Measurements from ENCODE around the gene HUNK. TPM values are rescaled to one million over a fixed set of nuclear protein-coding genes. Genes with fewer than 3 reads are reported as not detected.

Gene HUNK
- total RNA-seq, 1 donor from 2014 or later = 3.1 TPM

GRCh38 chr21:31918250-31918775, 45.5 kb downstream of the HUNK start:
- no peaks in the 10 kb centered on the region for H3K27me3 ChIP-seq (ENCODE audit: control insufficient read depth, insufficient read depth, low read length)
- no peaks in the 10 kb centered on the region for H3K36me3 ChIP-seq (ENCODE audit: control insufficient read depth, insufficient read depth, low read length)
- DNase-seq (ENCODE audit: low read depth) = no peak
- H3K4me3 ChIP-seq (ENCODE audit: low read depth, low read length) = no peak overlapping the region
- no peak for TF ChIP-seq CTCF (IDR thresholded peaks at IDR 0.05; ENCODE audit: insufficient read depth, low read length, poor library complexity, severe bottlenecking)

GRCh38 chr21:31920275-31920674, 47.5 kb downstream of the HUNK start:
- Histone ChIP-seq H3K27me3 (ENCODE audit: control insufficient read depth, insufficient read depth, low read length) (no peaks in the 10 kb centered on the region), H3K4me3 (ENCODE audit: low read depth, low read length) (no peak overlapping the region), H3K36me3 (ENCODE audit: control insufficient read depth, insufficient read depth, low read length) (no peaks in the 10 kb centered on the region)

GRCh38 chr21:31921079-31921478, 48.3 kb downstream of the HUNK start:
- no peaks in the 10 kb centered on the region for H3K27me3 ChIP-seq (ENCODE audit: control insufficient read depth, insufficient read depth, low read length)
- TF ChIP-seq CTCF (IDR thresholded peaks at IDR 0.05; ENCODE audit: insufficient read depth, low read length, poor library complexity, severe bottlenecking) = no peak
- H3K36me3 ChIP-seq (ENCODE audit: control insufficient read depth, insufficient read depth, low read length) = no peaks in the 10 kb centered on the region
- H3K4me3 ChIP-seq (ENCODE audit: low read depth, low read length) = no peak overlapping the region
- no peak for DNase-seq (ENCODE audit: low read depth)

More at GRCh38 chr21:31920275-31920674, 47.5 kb downstream of the HUNK start:
- TF ChIP-seq CTCF (IDR thresholded peaks at IDR 0.05; ENCODE audit: insufficient read depth, low read length, poor library complexity, severe bottlenecking) = no peak
- DNase-seq (ENCODE audit: low read depth) = no peak

GRCh38 chr21:31922881-31923280, 50.1 kb downstream of the HUNK start:
- DNase-seq (ENCODE audit: low read depth) = no peak
- Histone ChIP-seq H3K4me3 (ENCODE audit: low read depth, low read length) (no peak overlapping the region), H3K27me3 (ENCODE audit: control insufficient read depth, insufficient read depth, low read length) (no peaks in the 10 kb centered on the region), H3K36me3 (ENCODE audit: control insufficient read depth, insufficient read depth, low read length) (no peaks in the 10 kb centered on the region)
- TF ChIP-seq CTCF (IDR thresholded peaks at IDR 0.05; ENCODE audit: insufficient read depth, low read length, poor library complexity, severe bottlenecking) = no peak

- Histone ChIP-seq H3K4me3 (ENCODE audit: low read depth, low read length) (no peak overlapping the region), H3K27me3 (ENCODE audit: control insufficient read depth, insufficient read depth, low read length) (no peaks in the 10 kb centered on the region), H3K36me3 (ENCODE audit: control insufficient read depth, insufficient read depth, low read length) (no peaks in the 10 kb centered on the region)
- no peak for DNase-seq (ENCODE audit: low read depth)
- no peak for TF ChIP-seq CTCF (IDR thresholded peaks at IDR 0.05; ENCODE audit: insufficient read depth, low read length, poor library complexity, severe bottlenecking)
These were observed 50.9 kb downstream of the HUNK start for GRCh38 chr21:31923756-31924155.

- Histone ChIP-seq H3K36me3 (ENCODE audit: control insufficient read depth, insufficient read depth, low read length) (no peaks in the 10 kb centered on the region), H3K27me3 (ENCODE audit: control insufficient read depth, insufficient read depth, low read length) (no peaks in the 10 kb centered on the region), H3K4me3 (ENCODE audit: low read depth, low read length) (no peak overlapping the region)
- no peak for TF ChIP-seq CTCF (IDR thresholded peaks at IDR 0.05; ENCODE audit: insufficient read depth, low read length, poor library complexity, severe bottlenecking)
- DNase-seq (ENCODE audit: low read depth) = no peak
These were observed 51.7 kb downstream of the HUNK start for GRCh38 chr21:31924548-31924947.
